ENCODE results near the gene LDLRAD4.
"Not testable (repeated sequence)": the region's sequence is repeated elsewhere in the genome, so short reads cannot be mapped to it uniquely, and the experiment has no call there.

The LDLRAD4 gene

DNA sequence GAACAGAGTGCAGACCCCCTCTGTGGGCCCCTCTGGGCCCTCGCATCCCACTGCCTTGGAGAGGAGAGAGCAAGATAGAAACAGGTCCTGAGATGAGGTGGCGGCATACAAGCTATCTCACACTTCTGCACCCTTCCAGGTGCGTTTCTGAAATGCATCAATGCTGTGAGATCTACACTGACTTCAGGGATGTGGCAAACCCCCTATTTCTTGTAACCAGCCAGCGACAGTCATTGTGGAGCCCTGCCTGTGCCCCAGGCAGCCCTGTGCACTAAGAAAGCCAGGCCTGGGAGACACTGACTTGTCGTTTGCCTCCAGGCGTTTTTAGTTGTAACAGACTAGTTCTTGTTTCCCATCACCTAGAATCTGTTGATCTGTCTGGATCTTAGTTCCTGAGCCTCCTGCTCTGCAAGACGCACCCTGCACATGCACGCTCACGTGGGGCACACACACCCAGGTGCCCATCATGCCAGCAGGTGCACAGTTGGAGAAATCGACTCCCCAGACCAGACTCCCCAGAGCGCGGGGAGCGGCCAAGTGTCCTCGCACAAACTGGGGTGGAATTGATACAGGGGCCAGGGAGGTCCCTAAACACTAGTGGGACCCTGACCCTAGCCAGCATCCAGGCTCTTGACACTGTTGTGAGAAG lies 269.8 kb downstream of the LDLRAD4 start:
- TF ChIP-seq, protein P1, sequence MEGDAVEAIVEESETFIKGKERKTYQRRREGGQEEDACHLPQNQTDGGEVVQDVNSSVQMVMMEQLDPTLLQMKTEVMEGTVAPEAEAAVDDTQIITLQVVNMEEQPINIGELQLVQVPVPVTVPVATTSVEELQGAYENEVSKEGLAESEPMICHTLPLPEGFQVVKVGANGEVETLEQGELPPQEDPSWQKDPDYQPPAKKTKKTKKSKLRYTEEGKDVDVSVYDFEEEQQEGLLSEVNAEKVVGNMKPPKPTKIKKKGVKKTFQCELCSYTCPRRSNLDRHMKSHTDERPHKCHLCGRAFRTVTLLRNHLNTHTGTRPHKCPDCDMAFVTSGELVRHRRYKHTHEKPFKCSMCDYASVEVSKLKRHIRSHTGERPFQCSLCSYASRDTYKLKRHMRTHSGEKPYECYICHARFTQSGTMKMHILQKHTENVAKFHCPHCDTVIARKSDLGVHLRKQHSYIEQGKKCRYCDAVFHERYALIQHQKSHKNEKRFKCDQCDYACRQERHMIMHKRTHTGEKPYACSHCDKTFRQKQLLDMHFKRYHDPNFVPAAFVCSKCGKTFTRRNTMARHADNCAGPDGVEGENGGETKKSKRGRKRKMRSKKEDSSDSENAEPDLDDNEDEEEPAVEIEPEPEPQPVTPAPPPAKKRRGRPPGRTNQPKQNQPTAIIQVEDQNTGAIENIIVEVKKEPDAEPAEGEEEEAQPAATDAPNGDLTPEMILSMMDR (conservative IDR thresholded peaks at IDR 0.05; ENCODE audit: low read depth, low read length), result no peak
- no peak overlapping the region for H3K4me3 ChIP-seq (ENCODE audit: low read length)
- DNase-seq (ENCODE audit: low read depth), result no peak

DNA sequence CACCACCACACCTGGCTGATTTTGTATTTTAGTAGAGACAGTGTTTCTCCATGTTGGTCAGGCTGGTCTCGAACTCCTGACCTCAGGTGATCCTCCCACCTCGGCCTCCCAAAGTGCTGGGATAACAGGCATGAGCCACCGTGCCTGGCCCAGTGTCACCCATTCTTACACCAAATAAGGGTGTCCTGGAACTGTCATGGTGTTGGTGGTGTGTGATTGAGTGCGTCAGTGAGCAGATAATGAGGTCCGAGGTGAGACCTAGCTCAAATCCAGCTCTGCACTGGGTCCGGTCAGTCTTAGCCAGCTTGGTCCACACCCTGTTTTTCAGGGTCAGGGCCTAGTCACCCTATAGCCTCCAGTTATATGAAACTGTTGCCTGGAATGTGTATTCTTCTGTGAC lies 270.7 kb downstream of the LDLRAD4 start:
- not testable (repeated sequence) for H3K4me3 ChIP-seq (ENCODE audit: low read length); DNase-seq (ENCODE audit: low read depth)

DNA sequence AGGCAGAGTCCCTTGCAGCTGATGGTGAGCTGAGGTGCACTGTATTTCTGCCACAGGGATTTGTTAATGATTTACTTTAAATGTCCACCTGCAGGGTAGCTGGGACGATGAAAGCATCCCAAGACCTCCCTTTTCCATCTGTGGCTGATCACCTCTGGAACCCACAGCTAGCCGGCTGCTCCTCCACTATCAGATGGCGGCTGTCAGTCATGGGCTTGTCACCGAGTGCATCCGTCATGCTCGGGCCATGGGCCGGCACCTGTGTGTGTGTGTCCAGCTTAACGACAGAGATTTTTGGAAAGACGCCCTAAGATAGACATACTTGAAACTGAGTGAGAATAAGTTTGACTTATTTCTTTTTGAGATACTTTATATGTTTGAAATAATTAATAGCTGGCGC lies 272.6 kb downstream of the LDLRAD4 start:
- no peak for DNase-seq (ENCODE audit: low read depth)
- TF ChIP-seq, protein P1 (conservative IDR thresholded peaks at IDR 0.05; ENCODE audit: low read depth, low read length), result no peak
- no peak overlapping the region for H3K4me3 ChIP-seq (ENCODE audit: low read length)

DNA sequence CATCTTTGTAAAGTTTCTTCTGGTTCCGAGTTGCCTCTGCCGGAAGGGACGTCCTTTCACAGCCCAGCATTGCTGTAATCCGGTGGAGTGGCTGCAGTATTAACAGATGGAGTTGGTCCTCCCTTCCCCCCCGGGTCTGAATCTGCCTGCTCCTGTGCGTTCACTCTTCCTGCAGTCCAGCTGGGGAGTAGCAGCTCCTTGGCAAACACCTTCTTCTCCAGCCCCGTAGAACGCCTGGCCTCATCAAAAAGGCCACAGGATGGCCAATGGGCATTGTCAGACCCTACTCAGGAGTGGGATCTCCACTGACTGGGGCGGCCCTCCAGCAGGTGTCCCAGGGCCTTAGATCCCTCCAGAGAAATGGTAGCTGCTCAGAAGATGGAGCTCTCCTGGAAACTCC lies 273.8 kb downstream of the LDLRAD4 start:
- TF ChIP-seq, protein P1 (conservative IDR thresholded peaks at IDR 0.05; ENCODE audit: low read depth, low read length), result no peak
- no peak for DNase-seq (ENCODE audit: low read depth)
- H3K4me3 ChIP-seq (ENCODE audit: low read length), result no peak overlapping the region

DNA sequence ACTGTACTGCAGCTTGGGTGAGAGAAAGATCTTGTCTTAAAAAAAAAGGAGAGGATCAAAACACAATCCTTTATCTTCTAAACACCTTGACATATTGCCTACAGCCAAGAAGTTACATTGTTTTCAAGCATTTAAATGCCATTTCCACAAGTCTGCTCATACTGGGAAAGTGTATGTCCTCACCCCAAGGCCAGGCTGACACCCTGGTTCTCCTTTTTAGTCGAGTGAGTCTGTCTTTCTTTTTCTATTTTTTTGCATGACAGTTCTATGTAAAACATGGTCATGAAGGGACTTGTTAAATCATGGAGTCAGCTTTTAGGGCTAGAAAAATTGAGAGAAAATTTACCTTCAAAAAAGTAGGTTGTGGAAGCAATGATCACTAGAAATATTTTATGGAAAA lies 274.5 kb downstream of the LDLRAD4 start:
- no peak overlapping the region for H3K4me3 ChIP-seq (ENCODE audit: low read length)
- TF ChIP-seq, protein P1 (conservative IDR thresholded peaks at IDR 0.05; ENCODE audit: low read depth, low read length), result no peak
- DNase-seq (ENCODE audit: low read depth), result no peak

DNA sequence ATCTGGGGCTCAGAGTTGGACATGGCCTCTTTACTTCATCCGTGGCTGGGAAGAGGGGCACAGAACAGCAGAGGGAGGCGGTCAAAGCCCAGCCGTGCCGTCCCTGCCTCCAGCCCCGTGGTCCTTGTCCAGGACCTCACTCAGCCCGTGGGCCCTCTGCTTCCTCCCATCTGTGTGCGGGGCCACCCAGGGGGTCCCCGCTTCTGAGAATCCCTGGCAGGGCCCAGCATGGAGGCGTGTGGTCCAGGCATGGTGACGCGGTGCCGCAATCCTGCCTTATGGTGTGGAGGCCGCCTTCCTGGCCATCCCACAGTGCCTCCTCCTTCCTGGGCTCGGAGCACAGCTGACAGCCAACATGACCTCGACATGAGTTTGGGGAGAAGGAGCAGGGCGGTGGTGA lies 275.2 kb downstream of the LDLRAD4 start:
- no peak overlapping the region for H3K4me3 ChIP-seq (ENCODE audit: low read length)
- TF ChIP-seq, protein P1 (conservative IDR thresholded peaks at IDR 0.05; ENCODE audit: low read depth, low read length), result no peak
- DNase-seq (ENCODE audit: low read depth), result no peak

DNA sequence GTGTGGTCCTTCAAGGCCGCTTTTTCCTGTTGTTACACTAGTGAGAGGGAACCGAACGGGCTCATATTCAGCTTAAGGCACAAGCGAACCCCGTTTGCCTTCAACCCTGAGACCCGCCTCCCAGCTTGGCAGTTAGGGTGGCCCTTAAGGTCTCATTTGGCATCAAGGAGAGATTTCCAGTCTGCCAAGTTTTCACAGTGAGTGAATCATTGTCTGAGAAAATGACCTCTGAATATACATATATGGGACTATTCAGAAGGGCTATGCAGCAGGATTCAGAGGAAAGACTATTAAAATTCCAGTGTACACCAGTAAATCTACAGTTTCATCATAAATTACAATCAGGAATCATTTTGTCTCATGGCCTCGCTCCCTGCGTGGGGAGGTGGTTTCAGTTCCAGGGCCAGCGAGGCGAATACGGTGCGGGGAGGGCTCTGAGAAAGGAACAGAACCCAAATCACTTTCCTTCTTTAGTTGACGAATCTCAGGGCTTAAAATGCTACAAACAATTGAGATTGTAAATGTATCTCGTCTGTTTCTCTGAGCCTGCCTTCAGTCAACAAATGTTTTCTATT lies 276.4 kb downstream of the LDLRAD4 start:
- no peak for DNase-seq (ENCODE audit: low read depth)
- TF ChIP-seq, protein P1 (conservative IDR thresholded peaks at IDR 0.05; ENCODE audit: low read depth, low read length), result no peak
- H3K4me3 ChIP-seq (ENCODE audit: low read length), result no peak overlapping the region

Measured in retinal pigment epithelial cell (primary cell).